ENCODE results near the gene PDE1C. TPM values are rescaled to one million over a fixed set of nuclear protein-coding genes. Genes with fewer than 3 reads are reported as not detected.
"Not testable (repeated sequence)": the region's sequence is repeated elsewhere in the genome, so short reads cannot be mapped to it uniquely, and the experiment has no call there.

Gene PDE1C
- total and polyA plus RNA-seq, 5 donors from 2014 or later, result not detected

- H3K4me3 Mint-ChIP-seq, result no peak overlapping the region
- Histone ChIP-seq H3K27me3 (ENCODE audit: control insufficient read depth, insufficient read depth, low read length) (no peaks in the 10 kb centered on the region), H3K9me3 (ENCODE audit: control insufficient read depth in 2 of 2, low read length in 2 of 2) (no peaks in the 10 kb centered on the region), H3K4me3 (ENCODE audit: low read depth, low read length) (no peak overlapping the region), H3K4me1 (ENCODE audit: control insufficient read depth, insufficient read depth, low read length, poor library complexity, severe bottlenecking) (no peaks in the 10 kb centered on the region), H3K27ac (ENCODE audit: insufficient read depth, low read length, poor library complexity, severe bottlenecking) (no peak overlapping the region), H3K36me3 (ENCODE audit: control insufficient read depth, insufficient read depth, low read length) (no peaks in the 10 kb centered on the region)
- H3K36me3 Mint-ChIP-seq, result no peaks in the 10 kb centered on the region
- H3K4me1 Mint-ChIP-seq, result no peaks in the 10 kb centered on the region
- no peak for DNase-seq
- H3K27ac Mint-ChIP-seq, result no peak overlapping the region
- H3K9me3 Mint-ChIP-seq, result peaks cover under 1 to 4% (median 3%) of the 10 kb centered on the region in 7 donors
- no peak for ATAC-seq (ENCODE audit: low read depth in 2 of 2)
- no peaks in the 10 kb centered on the region for H3K27me3 Mint-ChIP-seq
Measured at GRCh38 chr7:32025381-32026082, 44.7 kb downstream of the PDE1C start.

GRCh38 chr7:32023376-32023775 is 46.8 kb downstream of the PDE1C start:
- no peaks in the 10 kb centered on the region for H3K4me1 ChIP-seq (ENCODE audit: control insufficient read depth, insufficient read depth, low read length, poor library complexity, severe bottlenecking)
- no peaks in the 10 kb centered on the region for H3K27me3 ChIP-seq (ENCODE audit: control insufficient read depth, insufficient read depth, low read length)
- Mint-ChIP-seq H3K4me1 (no peaks in the 10 kb centered on the region), H3K9me3 (peaks cover 0 to 11% (median 2%) of the 10 kb centered on the region in 7 donors), H3K36me3 (no peaks in the 10 kb centered on the region), H3K27ac (no peak overlapping the region), H3K4me3 (no peak overlapping the region), H3K27me3 (no peaks in the 10 kb centered on the region)
- no peaks in the 10 kb centered on the region for H3K9me3 ChIP-seq (ENCODE audit: control insufficient read depth in 2 of 2, low read length in 2 of 2)
- no peak overlapping the region for H3K27ac ChIP-seq (ENCODE audit: insufficient read depth, low read length, poor library complexity, severe bottlenecking)
- DNase-seq, result no peak
- H3K36me3 ChIP-seq (ENCODE audit: control insufficient read depth, insufficient read depth, low read length), result no peaks in the 10 kb centered on the region
- no peak for ATAC-seq (ENCODE audit: low read depth in 2 of 2)
- no peak overlapping the region for H3K4me3 ChIP-seq (ENCODE audit: low read depth, low read length)

- no peak overlapping the region for H3K27ac ChIP-seq (ENCODE audit: insufficient read depth, low read length, poor library complexity, severe bottlenecking)
- H3K27ac Mint-ChIP-seq, result no peak overlapping the region
- H3K9me3 ChIP-seq (ENCODE audit: control insufficient read depth in 2 of 2, low read length in 2 of 2), result no peaks in the 10 kb centered on the region
- H3K36me3 ChIP-seq (ENCODE audit: control insufficient read depth, insufficient read depth, low read length), result no peaks in the 10 kb centered on the region
- DNase-seq (no peak), ATAC-seq (ENCODE audit: low read depth in 2 of 2) (no peak)
- no peak overlapping the region for H3K4me3 Mint-ChIP-seq
- H3K27me3 ChIP-seq (ENCODE audit: control insufficient read depth, insufficient read depth, low read length), result no peaks in the 10 kb centered on the region
- H3K4me1 ChIP-seq (ENCODE audit: control insufficient read depth, insufficient read depth, low read length, poor library complexity, severe bottlenecking), result no peaks in the 10 kb centered on the region
- peaks cover 0 to 13% (median 2%) of the 10 kb centered on the region in 7 donors for H3K9me3 Mint-ChIP-seq
- H3K36me3 Mint-ChIP-seq, result no peaks in the 10 kb centered on the region
- no peaks in the 10 kb centered on the region for H3K27me3 Mint-ChIP-seq
- H3K4me3 ChIP-seq (ENCODE audit: low read depth, low read length), result no peak overlapping the region
- no peaks in the 10 kb centered on the region for H3K4me1 Mint-ChIP-seq
Measured at GRCh38 chr7:32022966-32023365, 47.2 kb downstream of the PDE1C start.

DNA sequence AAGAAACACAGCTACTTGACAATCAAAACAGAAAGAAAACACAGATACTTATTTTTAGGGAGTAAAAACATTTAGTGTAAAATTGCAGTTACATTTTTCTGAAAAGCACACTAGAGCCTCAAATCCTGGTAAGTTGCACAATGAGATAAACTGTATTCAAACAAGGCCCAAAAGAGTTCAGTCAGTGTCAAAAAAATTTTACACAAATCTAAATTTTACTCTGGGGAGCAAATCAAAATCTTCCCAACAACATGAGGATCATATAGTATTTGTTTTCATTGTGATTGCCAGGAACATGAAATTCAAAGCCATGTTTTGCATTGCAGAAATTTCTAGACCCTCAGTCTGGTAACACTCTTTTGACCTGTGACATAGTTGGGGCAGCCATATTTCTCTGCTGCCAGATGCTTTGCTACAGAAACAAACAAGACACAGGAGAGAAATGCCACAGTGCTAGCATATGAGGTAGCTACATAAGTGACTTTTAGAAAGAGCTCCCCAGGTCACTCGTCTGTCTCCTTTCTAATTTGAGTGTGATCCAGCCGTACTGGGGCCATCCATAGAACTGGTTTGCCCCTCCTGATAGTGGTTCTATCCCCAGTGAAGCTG is 49.6 kb downstream of the PDE1C start:
- no peaks in the 10 kb centered on the region for H3K4me1 ChIP-seq (ENCODE audit: control insufficient read depth, insufficient read depth, low read length, poor library complexity, severe bottlenecking)
- no peaks in the 10 kb centered on the region for H3K36me3 ChIP-seq (ENCODE audit: control insufficient read depth, insufficient read depth, low read length)
- H3K9me3 ChIP-seq (ENCODE audit: control insufficient read depth in 2 of 2, low read length in 2 of 2), result peaks cover 1 to 4% of the 10 kb centered on the region in 2 experiments
- H3K36me3 Mint-ChIP-seq, result no peaks in the 10 kb centered on the region
- ATAC-seq (ENCODE audit: low read depth in 2 of 2) (no peak), DNase-seq (no peak)
- H3K27ac ChIP-seq (ENCODE audit: insufficient read depth, low read length, poor library complexity, severe bottlenecking), result no peak overlapping the region
- no peaks in the 10 kb centered on the region for H3K4me1 Mint-ChIP-seq
- no peak overlapping the region for H3K27ac Mint-ChIP-seq
- H3K4me3 ChIP-seq (ENCODE audit: low read depth, low read length), result no peak overlapping the region
- no peak overlapping the region for H3K4me3 Mint-ChIP-seq
- H3K27me3 ChIP-seq (ENCODE audit: control insufficient read depth, insufficient read depth, low read length), result no peaks in the 10 kb centered on the region
- peaks cover 0 to 19% (median 3%) of the 10 kb centered on the region in 7 donors for H3K9me3 Mint-ChIP-seq
- no peaks in the 10 kb centered on the region for H3K27me3 Mint-ChIP-seq

DNA sequence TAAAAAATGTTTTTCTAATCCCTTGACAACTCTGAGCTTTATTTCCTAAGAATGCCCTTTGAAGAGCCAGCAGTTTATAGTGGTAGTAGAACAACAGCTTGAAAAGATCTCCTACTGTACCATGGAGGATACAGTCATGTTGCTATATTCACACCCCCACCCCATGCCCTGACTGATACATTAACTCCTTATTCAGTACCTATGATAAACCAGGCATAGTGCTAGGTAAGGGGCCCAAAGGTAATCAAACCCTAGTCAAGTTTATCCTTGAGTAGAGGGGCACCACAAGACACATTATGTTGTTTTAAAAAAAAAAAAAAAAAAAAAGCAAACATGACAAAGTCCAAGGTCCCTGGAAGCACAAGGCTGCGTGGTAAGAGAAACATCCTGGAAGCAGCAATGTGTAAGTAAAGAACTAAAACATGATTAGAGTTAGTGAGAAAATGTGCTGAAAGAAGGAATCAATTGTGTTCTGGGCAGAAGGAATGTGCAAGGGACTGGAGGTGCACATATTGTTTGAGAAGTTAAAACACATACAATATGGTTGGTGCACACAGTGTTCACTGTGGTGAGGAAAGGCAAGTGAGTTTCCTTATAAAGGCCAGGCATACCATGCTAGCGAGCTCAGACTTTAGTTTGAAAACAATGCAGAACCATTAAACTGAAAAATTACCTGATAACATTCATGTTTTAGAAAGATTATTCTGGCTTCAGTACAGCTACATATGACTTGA is 51.2 kb downstream of the PDE1C start:
- Mint-ChIP-seq H3K27ac (no peak overlapping the region), H3K36me3 (no peaks in the 10 kb centered on the region), H3K27me3 (no peaks in the 10 kb centered on the region), H3K4me1 (no peaks in the 10 kb centered on the region), H3K4me3 (no peak overlapping the region), H3K9me3 (peaks cover 0 to 23% (median 4%) of the 10 kb centered on the region in 7 donors)
- Histone ChIP-seq H3K36me3 (ENCODE audit: control insufficient read depth, insufficient read depth, low read length) (no peaks in the 10 kb centered on the region), H3K27me3 (ENCODE audit: control insufficient read depth, insufficient read depth, low read length) (no peaks in the 10 kb centered on the region), H3K4me1 (ENCODE audit: control insufficient read depth, insufficient read depth, low read length, poor library complexity, severe bottlenecking) (no peaks in the 10 kb centered on the region), H3K27ac (ENCODE audit: insufficient read depth, low read length, poor library complexity, severe bottlenecking) (no peak overlapping the region), H3K4me3 (ENCODE audit: low read depth, low read length) (no peak overlapping the region), H3K9me3 (ENCODE audit: control insufficient read depth in 2 of 2, low read length in 2 of 2) (peaks cover 1 to 5% of the 10 kb centered on the region in 2 experiments)
- DNase-seq (no peak), ATAC-seq (ENCODE audit: low read depth in 2 of 2) (no peak)

DNA sequence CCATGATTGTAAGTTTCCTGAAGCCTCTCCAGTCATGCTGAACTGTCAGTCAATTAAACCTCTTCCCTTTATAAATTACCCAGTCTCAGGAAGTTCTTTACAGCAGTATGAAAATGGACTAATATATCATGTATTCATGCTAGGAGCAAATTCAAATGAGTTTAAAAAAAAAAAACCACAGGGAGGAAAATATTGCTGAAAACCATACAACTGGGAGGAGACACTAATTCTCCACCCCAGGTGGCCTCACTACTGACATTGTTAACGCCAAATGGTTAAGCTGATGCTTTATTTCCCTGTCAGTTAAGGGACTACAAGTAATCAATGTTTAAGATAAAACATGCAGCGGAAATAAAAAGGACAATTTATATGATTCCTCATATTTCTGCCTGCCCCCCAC is 55.1 kb downstream of the PDE1C start:
- ATAC-seq (ENCODE audit: low read depth in 2 of 2), result no peak

DNA sequence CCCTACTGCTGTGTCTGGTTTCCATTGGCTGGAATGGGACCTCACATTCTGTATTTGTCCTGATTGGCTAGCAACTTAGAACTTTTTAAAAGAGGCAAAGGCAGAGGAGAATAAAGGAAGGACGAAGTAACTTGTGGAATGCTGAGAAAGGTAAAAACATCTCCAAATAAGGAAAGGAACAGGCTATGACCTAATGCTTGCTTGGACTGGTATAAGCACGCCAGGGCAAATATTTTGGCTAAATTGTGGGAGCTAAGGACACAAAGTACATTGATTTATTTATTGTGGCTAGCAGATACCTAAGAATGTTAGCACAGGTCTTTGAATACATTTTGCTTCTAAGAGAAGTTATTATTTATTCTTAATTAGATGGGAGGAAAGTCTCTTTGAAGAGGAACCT is 56.7 kb downstream of the PDE1C start:
- not testable (repeated sequence) for H3K36me3 ChIP-seq (ENCODE audit: control insufficient read depth, insufficient read depth, low read length); H3K27ac Mint-ChIP-seq; DNase-seq; H3K4me1 ChIP-seq (ENCODE audit: control insufficient read depth, insufficient read depth, low read length, poor library complexity, severe bottlenecking); H3K27me3 Mint-ChIP-seq; H3K4me3 ChIP-seq (ENCODE audit: low read depth, low read length); H3K4me1 Mint-ChIP-seq; H3K36me3 Mint-ChIP-seq; ATAC-seq (ENCODE audit: low read depth in 2 of 2); H3K4me3 Mint-ChIP-seq; H3K27ac ChIP-seq (ENCODE audit: insufficient read depth, low read length, poor library complexity, severe bottlenecking); H3K9me3 ChIP-seq (ENCODE audit: control insufficient read depth in 2 of 2, low read length in 2 of 2); H3K27me3 ChIP-seq (ENCODE audit: control insufficient read depth, insufficient read depth, low read length)
- peaks cover 2 to 28% (median 3%) of the 10 kb centered on the region in 7 donors for H3K9me3 Mint-ChIP-seq

More for the DNA sequence above, 55.1 kb downstream of the PDE1C start:
- Histone ChIP-seq H3K36me3 (ENCODE audit: control insufficient read depth, insufficient read depth, low read length) (no peaks in the 10 kb centered on the region), H3K27ac (ENCODE audit: insufficient read depth, low read length, poor library complexity, severe bottlenecking) (no peak overlapping the region), H3K27me3 (ENCODE audit: control insufficient read depth, insufficient read depth, low read length) (no peaks in the 10 kb centered on the region), H3K4me1 (ENCODE audit: control insufficient read depth, insufficient read depth, low read length, poor library complexity, severe bottlenecking) (no peaks in the 10 kb centered on the region), H3K4me3 (ENCODE audit: low read depth, low read length) (no peak overlapping the region), H3K9me3 (ENCODE audit: control insufficient read depth in 2 of 2, low read length in 2 of 2) (peaks cover 1 to 5% of the 10 kb centered on the region in 2 experiments)
- Mint-ChIP-seq H3K9me3 (peaks cover under 1 to 31% (median 2%) of the 10 kb centered on the region in 7 donors), H3K27me3 (no peaks in the 10 kb centered on the region), H3K36me3 (no peaks in the 10 kb centered on the region), H3K4me1 (no peaks in the 10 kb centered on the region), H3K27ac (no peak overlapping the region), H3K4me3 (no peak overlapping the region)
- DNase-seq, result no peak

Data from CD4-positive, CD25-positive, alpha-beta regulatory T cell (primary cell).